IMR-90 (cell line): ENCODE results near the gene FTO. TPM values are rescaled to one million over a fixed set of nuclear protein-coding genes. Genes with fewer than 3 reads are reported as not detected.

ENCODE experiments used
- ATAC-seq: fragments of 200-7000 bp; cut with Tn5 transposase; 2 replicates; pipeline ENCODE4 v1.9.1; 2020; ENCODE audit warnings: low read depth, mild to moderate bottlenecking, moderate library complexity
- BruUV-seq: library from RNA; stranded (reverse); fragments of 400-500 nt; replicated peaks from 2 replicates; lab custom pipeline; 2021; lab: Mats Ljungman, UMichigan
- CTCF ChIA-PET: fragments of 300-600 bp; formaldehyde crosslinking; extraction: SDS; loops from one replicate; lab custom pipeline; 2021; ENCODE audit warnings: antibody characterized with exemption; lab: Yijun Ruan, JAX
- POLR2A ChIA-PET: fragments of 300-600 bp; sonication (Branson Sonifier 250); formaldehyde crosslinking; loops from one replicate; lab custom pipeline; 2022; ENCODE audit warnings: antibody characterized with exemption; ENCODE audit not compliant: unreplicated experiment; lab: Charles Lee
- DNase-seq: peaks from one replicate; pipeline ENCODE4 v3.0.0; 2013
- H2AFZ ChIP-seq: replicated peaks from 2 replicates; pipeline ENCODE3; 2013; ENCODE audit warnings: low read length, mild to moderate bottlenecking; ENCODE audit not compliant: poor library complexity
- H2AK5ac ChIP-seq: 2 replicates; pipeline ENCODE4 v1.6.1; 2013; ENCODE audit warnings: low read depth, low read length, inconsistent platforms
- H2AK9ac ChIP-seq: replicated peaks from 2 replicates; pipeline ENCODE3; 2013; ENCODE audit warnings: mild to moderate bottlenecking, low read depth, low read length, moderate library complexity; ENCODE audit not compliant: poor library complexity
- H2BK120ac ChIP-seq: 2 replicates; pipeline ENCODE4 v1.6.1; 2013; ENCODE audit warnings: low read depth, low read length, inconsistent platforms
- H2BK15ac ChIP-seq: 3 replicates; pipeline ENCODE4 v1.6.1; 2013; ENCODE audit warnings: low read depth, low read length, inconsistent platforms
- H2BK20ac ChIP-seq: 2 replicates; pipeline ENCODE4 v1.6.1; 2013; ENCODE audit warnings: low read depth, mild to moderate bottlenecking, inconsistent platforms, low read length, moderate library complexity
- H2BK5ac ChIP-seq: 2 replicates; pipeline ENCODE4 v1.6.1; 2013; ENCODE audit warnings: mild to moderate bottlenecking, low read depth, low read length, inconsistent platforms; ENCODE audit not compliant: poor library complexity, severe bottlenecking
- H3K14ac ChIP-seq: replicated peaks from 2 replicates; pipeline ENCODE4 v1.6.1; 2013; ENCODE audit warnings: low read depth, low read length, inconsistent platforms
- H3K18ac ChIP-seq: 2 replicates; pipeline ENCODE4 v1.6.1; 2013; ENCODE audit warnings: low read depth, low read length, control low read depth
- H3K23ac ChIP-seq: 2 replicates; pipeline ENCODE4 v1.6.1; 2013; ENCODE audit warnings: low read depth, low read length, inconsistent platforms
- H3K27ac ChIP-seq: 2 replicates; pipeline ENCODE4 v1.5.1; 2013; ENCODE audit warnings: mild to moderate bottlenecking, control low read depth, low read length; ENCODE audit not compliant: insufficient read depth
- H3K27me3 ChIP-seq: 2 replicates; pipeline ENCODE4 v1.6.1; 2013; ENCODE audit warnings: low read length; ENCODE audit not compliant: control insufficient read depth, insufficient read depth
- H3K36me3 ChIP-seq: 2 replicates; pipeline ENCODE4 v1.6.1; 2013; ENCODE audit warnings: low read length, mixed read lengths; ENCODE audit not compliant: control insufficient read depth, insufficient read depth
- H3K4ac ChIP-seq: 2 replicates; pipeline ENCODE4 v1.6.1; 2013; ENCODE audit warnings: low read depth, low read length, inconsistent platforms
- H3K4me1 ChIP-seq: 2 replicates; pipeline ENCODE4 v1.6.1; 2013; ENCODE audit warnings: low read length, mixed read lengths; ENCODE audit not compliant: control insufficient read depth, insufficient read depth
- H3K4me2 ChIP-seq: 2 replicates; pipeline ENCODE4 v1.6.1; 2013; ENCODE audit warnings: low read depth, mild to moderate bottlenecking, control low read depth, low read length, moderate library complexity
- H3K4me3 ChIP-seq: 2 replicates; pipeline ENCODE4 v1.5.1; 2013; ENCODE audit warnings: low read depth, mild to moderate bottlenecking, control low read depth, low read length, moderate library complexity; ENCODE audit not compliant: insufficient read depth
- H3K56ac ChIP-seq: 2 replicates; pipeline ENCODE4 v1.6.1; 2013; ENCODE audit warnings: low read length, inconsistent platforms; ENCODE audit not compliant: insufficient read depth; ENCODE audit errors: extremely low read depth
- H3K79me1 ChIP-seq, 2 experiments: 2 replicates each; pipeline ENCODE4 v1.6.1; 2013; ENCODE audit warnings: low read length in 2 of 2, inconsistent platforms in 1 of 2, low read depth in 1 of 2
- H3K9ac ChIP-seq: 2 replicates; pipeline ENCODE4 v1.6.1; 2013; ENCODE audit warnings: low read depth, low read length, control low read depth
- H3K9me1 ChIP-seq: 2 replicates; pipeline ENCODE4 v1.6.1; 2013; ENCODE audit warnings: low read length, inconsistent platforms; ENCODE audit not compliant: insufficient read depth
- H3K9me3 ChIP-seq: 2 replicates; pipeline ENCODE4 v1.6.1; 2013; ENCODE audit warnings: low read length; ENCODE audit not compliant: control insufficient read depth, insufficient read depth
- H4K20me1 ChIP-seq: 2 replicates; pipeline ENCODE4 v1.6.1; 2013; ENCODE audit warnings: low read length, inconsistent platforms; ENCODE audit not compliant: insufficient read depth
- H4K5ac ChIP-seq: 2 replicates; pipeline ENCODE4 v1.6.1; 2013; ENCODE audit warnings: mild to moderate bottlenecking, low read depth, low read length, control low read depth
- H4K8ac ChIP-seq, 2 experiments: 2 replicates each; pipeline ENCODE4 v1.6.1; 2013; ENCODE audit warnings: low read depth in 2 of 2, low read length in 2 of 2, control low read depth in 1 of 2, inconsistent platforms in 1 of 2
- H4K91ac ChIP-seq: 2 replicates; pipeline ENCODE4 v1.6.1; 2013; ENCODE audit warnings: low read depth, low read length, inconsistent platforms; ENCODE audit not compliant: insufficient read depth
- BHLHE40 ChIP-seq: fragments of 150-350 bp; IDR thresholded peaks from 2 replicates; pipeline ENCODE4 v1.6.1; 2016; ENCODE audit warnings: mild to moderate bottlenecking, low read depth, low read length
- CEBPB ChIP-seq: IDR thresholded peaks from 2 replicates; pipeline ENCODE4 v1.6.1; 2012; ENCODE audit warnings: low read depth, low read length, improper control_type of control experiment
- CHD1 ChIP-seq: IDR thresholded peaks from 2 replicates; pipeline ENCODE4 v1.6.1; 2012; ENCODE audit warnings: low read depth, low read length, improper control_type of control experiment
- FOS ChIP-seq: fragments of 150-350 bp; IDR thresholded peaks from 2 replicates; pipeline ENCODE4 v1.6.1; 2016; ENCODE audit warnings: low read depth, low read length
- MAFK ChIP-seq: IDR thresholded peaks from 2 replicates; pipeline ENCODE4 v1.6.1; 2012; ENCODE audit warnings: low read depth, low read length, improper control_type of control experiment
- MAZ ChIP-seq: IDR thresholded peaks from 2 replicates; pipeline ENCODE4 v1.6.1; 2012; ENCODE audit warnings: low read depth, mild to moderate bottlenecking, low read length, improper control_type of control experiment, moderate library complexity, borderline replicate concordance
- MXI1 ChIP-seq: IDR thresholded peaks from 2 replicates; pipeline ENCODE4 v1.6.1; 2012; ENCODE audit warnings: low read depth, mild to moderate bottlenecking, low read length, moderate library complexity, borderline replicate concordance
- POLR2A ChIP-seq: IDR thresholded peaks from 2 replicates; pipeline ENCODE4 v1.6.1; 2012; ENCODE audit warnings: mild to moderate bottlenecking, low read depth, low read length
- RFX5 ChIP-seq: IDR thresholded peaks from 2 replicates; pipeline ENCODE4 v1.8.0; 2012; ENCODE audit warnings: low read depth, mild to moderate bottlenecking, low read length, moderate library complexity
- WGBS, 2 experiments: methylation state at CpG; one replicate each; pipeline versions ENCODE4 v1.1.5 to v1.1.7; 2013; ENCODE audit warnings: missing lambda C conversion rate in 2 of 2; ENCODE audit not compliant: insufficient read length in 1 of 2; ENCODE audit errors: extremely low coverage in 2 of 2; 5-methylcytosine and 5-hydroxymethylcytosine counted together
- dilution Hi-C: fragments of 300-500 bp; cut with HindIII; formaldehyde crosslinking; loops from one replicate; pipeline ENCODE4 v1.14.3; 2018; ENCODE audit warnings: low sequenced_read_pairs; ENCODE audit not compliant: unreplicated experiment
- in situ Hi-C: fragments of 300-500 bp; cut with MboI; formaldehyde crosslinking; loops from 3 replicates; pipeline ENCODE4 v1.14.3; 2019; ENCODE audit warnings: low sequenced_read_pairs, inconsistent platforms, mixed read lengths
- intact Hi-C: fragments of 100-400 bp; cut with micrococcal nuclease; formaldehyde crosslinking; loops from 2 replicates; pipeline ENCODE4 v1.10.0; 2022
- polyA plus RNA-seq, 3 experiments: library from polyadenylated mRNA; depleted of rRNA; stranded (reverse); fragments of >200 nt; gene quantifications; 2 replicates each; pipeline ENCODE4 v1.2.3, GENCODE V29; 2012; ENCODE audit warnings: low replicate concordance in 1 of 3
- total RNA-seq: library from RNA; depleted of rRNA; stranded (reverse); fragments of >200 nt; gene quantifications from 2 replicates; pipeline ENCODE4 v1.2.3, GENCODE V29; 2012

Gene FTO
- total and polyA plus RNA-seq, 2 of the 4 experiments (the other 2 are of a cell fraction) = 70.3 to 132 TPM

DNA sequence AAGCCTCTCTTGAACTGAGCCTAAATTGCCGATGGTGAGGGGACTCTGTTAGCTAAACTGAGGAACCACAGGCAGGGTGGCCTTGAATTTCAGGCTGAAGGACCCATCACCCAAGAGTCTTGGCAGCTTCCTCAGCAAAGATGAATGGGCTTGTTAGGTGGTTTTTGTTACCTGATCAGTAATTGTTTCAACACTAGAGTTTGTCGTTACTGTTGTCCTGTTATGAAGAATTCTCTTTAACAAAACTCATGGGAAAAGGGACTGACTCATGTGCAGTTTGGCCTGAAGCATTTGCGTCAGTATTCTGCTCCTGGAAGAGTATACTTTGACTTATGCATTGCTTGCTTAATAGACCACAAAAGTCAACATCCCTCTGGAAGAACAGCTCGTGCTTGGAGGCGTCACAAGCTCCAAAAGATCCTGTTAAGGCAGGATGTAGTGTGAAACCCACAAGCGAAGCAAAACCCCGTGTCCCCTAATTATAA is 376.6 kb downstream of the FTO start (continued):
- TF ChIP-seq RFX5 = no peak
- no peak for TF ChIP-seq CHD1

DNA sequence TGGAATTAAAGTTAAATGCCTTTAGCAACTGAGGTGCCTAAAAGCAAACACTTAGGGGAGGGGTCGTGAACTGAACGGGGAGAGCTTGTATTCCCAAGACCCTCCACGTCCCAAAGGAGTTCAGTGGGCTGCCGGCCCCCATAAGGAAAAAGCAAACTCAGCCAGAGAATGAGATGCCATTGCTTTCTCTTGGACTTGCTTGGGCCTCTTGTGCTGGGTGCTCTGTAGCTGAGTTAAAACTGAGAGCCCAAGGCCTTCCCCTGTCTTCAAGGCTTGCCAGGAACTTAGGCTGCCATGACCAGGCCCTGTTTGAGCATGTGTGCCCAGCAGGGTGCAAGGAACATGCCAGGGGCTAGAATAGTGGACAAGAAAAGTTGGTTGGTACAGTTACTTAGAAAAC is 382.8 kb downstream of the FTO start:
- Histone ChIP-seq H2BK120ac (no peak overlapping the region), H2BK15ac (no peak overlapping the region), H3K4me2 (no peak overlapping the region), H3K4me1 (no peaks in the 10 kb centered on the region), H2AK5ac (no peak overlapping the region), H2AK9ac (no peak overlapping the region), H3K27me3 (no peaks in the 10 kb centered on the region), H2BK20ac (no peak overlapping the region), H3K18ac (no peak overlapping the region), H4K5ac (no peak overlapping the region), H2AFZ (no peak overlapping the region), H3K9me3 (no peaks in the 10 kb centered on the region), H3K4me3 (no peak overlapping the region), H4K20me1 (no peaks in the 10 kb centered on the region), H3K9ac (no peak overlapping the region), H3K36me3 (no peaks in the 10 kb centered on the region), H3K79me1 (no peaks in the 10 kb centered on the region), H4K91ac (no peak overlapping the region), H4K8ac (no peak overlapping the region), H3K9me1 (no peaks in the 10 kb centered on the region), H3K23ac (no peak overlapping the region), H3K14ac (no peak overlapping the region), H2BK5ac (no peak overlapping the region), H3K4ac (no peak overlapping the region), H3K27ac (no peak overlapping the region), H3K56ac (no peak overlapping the region)
- no TSS peak for BruUV-seq
- no peak for TF ChIP-seq MAZ
- TF ChIP-seq CEBPB = no peak
- TF ChIP-seq MXI1 = no peak
- TF ChIP-seq MAFK = no peak
- TF ChIP-seq FOS = no peak
- TF ChIP-seq POLR2A = no peak
- no peak for TF ChIP-seq BHLHE40
- 83% methylated on average over 4 of the region's 4 CpGs; no CpG with 5 or more reads in 1 of the 2 experiments for WGBS, 2 experiments
- ATAC-seq (no peak), DNase-seq (no peak)
- intact Hi-C loops (loop anchor here (10.0 kb wide), 2 partner anchors 192 to 312 kb away; no protein-coding TSS in a partner anchor), dilution Hi-C loops (no loop called here), in situ Hi-C loops (no loop called here)
- ChIA-PET CTCF (no interaction called here), POLR2A (no interaction called here)
